NCI-H146 treated with DMSO at 0.1 percent for 48 hours (cell line): ENCODE results near the gene DDR1.
A peak's percentile ranks its signal among the peaks of the same experiment; 100 is the strongest.

Experiments
- DNase-seq: peaks from one replicate; lab custom pipeline; 2025; ENCODE audit not compliant: unreplicated experiment; lab: John Stamatoyannopoulos, UW

The DDR1 gene

GRCh38 chr6:30883685-30884520, at the start of gene DDR1:
DDR1 (plus strand) TSS chr6:30884519; CDS start chr6:30888730, 4,211 bp downstream.
- DNase-seq = peak; percentile 37

GRCh38 chr6:30834646-30835045, 49.7 kb upstream of the DDR1 start:
- no peak for DNase-seq

GRCh38 chr6:30835576-30835975, 48.7 kb upstream of the DDR1 start:
- DNase-seq = no peak

GRCh38 chr6:30836431-30836866, 47.9 kb upstream of the DDR1 start:
- no peak for DNase-seq

- DNase-seq = no peak
Observed at GRCh38 chr6:30836957-30837356, 47.4 kb upstream of the DDR1 start.

GRCh38 chr6:30837432-30837831, 46.9 kb upstream of the DDR1 start:
- no peak for DNase-seq

GRCh38 chr6:30837870-30838269, 46.4 kb upstream of the DDR1 start:
- no peak for DNase-seq

- DNase-seq = no peak
Observed at GRCh38 chr6:30839671-30840070, 44.6 kb upstream of the DDR1 start.

GRCh38 chr6:30840084-30840934, 44.0 kb upstream of the DDR1 start:
- DNase-seq = peak; percentile 2

GRCh38 chr6:30840935-30841643, 43.2 kb upstream of the DDR1 start:
- no peak for DNase-seq

- DNase-seq = no peak
Observed at GRCh38 chr6:30841644-30842504, 42.4 kb upstream of the DDR1 start.

GRCh38 chr6:30842754-30843610, 41.3 kb upstream of the DDR1 start:
- DNase-seq = no peak

- no peak for DNase-seq
Observed at GRCh38 chr6:30843611-30843998, 40.7 kb upstream of the DDR1 start.

GRCh38 chr6:30844118-30844535, 40.2 kb upstream of the DDR1 start:
- no peak for DNase-seq

- DNase-seq = no peak
Observed at GRCh38 chr6:30845183-30845582, 39.1 kb upstream of the DDR1 start.

- no peak for DNase-seq
Observed at GRCh38 chr6:30847421-30847970, 36.8 kb upstream of the DDR1 start.

- no peak for DNase-seq
Observed at GRCh38 chr6:30847971-30848436, 36.3 kb upstream of the DDR1 start.

GRCh38 chr6:30849903-30850651, 34.2 kb upstream of the DDR1 start:
- no peak for DNase-seq
